ENCODE data around the gene MCAT.

Gene MCAT

GRCh38 chr22:43166132-43166930 lies 23.1 kb upstream of the MCAT start:
- Histone ChIP-seq H3K27me3 (ENCODE audit: low read depth) (no peaks in the 10 kb centered on the region), H3K9me3 (no peaks in the 10 kb centered on the region), H3K4me3 (no peak overlapping the region), H3K36me3 (replicated peaks) (peaks cover 41% of the 10 kb centered on the region), H3K4me1 (no peaks in the 10 kb centered on the region)
- in situ Hi-C loops (cut with MboI; ENCODE audit: low sequenced_read_pairs): no loop called here
- no peak for DNase-seq (ENCODE audit: low spot score in 2 of 2)

DNA sequence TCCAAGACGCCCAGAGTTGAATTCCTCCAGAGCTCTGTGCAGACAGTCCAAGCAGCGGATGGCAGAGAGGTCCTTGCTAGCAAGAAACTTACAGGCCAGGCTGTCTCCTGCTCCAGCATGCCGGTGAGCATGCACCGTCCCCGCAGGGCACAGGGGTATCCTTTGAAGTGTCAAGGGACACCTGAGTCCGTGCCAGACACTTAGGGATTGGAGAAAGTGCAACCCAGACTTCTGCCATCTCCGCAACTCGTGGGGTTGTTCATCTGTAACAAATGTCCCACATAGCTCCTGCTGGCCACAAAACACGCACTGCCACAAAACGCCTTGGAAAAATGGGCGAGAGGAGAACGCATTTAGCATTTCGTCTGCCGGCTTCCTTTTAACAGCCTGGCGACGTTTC lies 21.4 kb upstream of the MCAT start:
- peak in 1 of 2 experiments; percentile 42 for DNase-seq (ENCODE audit: low spot score in 2 of 2)
- no peak overlapping the region for H3K4me3 ChIP-seq
- in situ Hi-C loops (cut with MboI; ENCODE audit: low sequenced_read_pairs): no loop called here
- no peaks in the 10 kb centered on the region for H3K4me1 ChIP-seq
- H3K36me3 ChIP-seq (replicated peaks): peaks cover 26% of the 10 kb centered on the region
- H3K27me3 ChIP-seq (ENCODE audit: low read depth): no peaks in the 10 kb centered on the region
- H3K9me3 ChIP-seq: no peaks in the 10 kb centered on the region

GRCh38 chr22:43163241-43163795 lies 20.1 kb upstream of the MCAT start:
- DNase-seq (ENCODE audit: low spot score in 2 of 2): no peak
- in situ Hi-C loops (cut with MboI; ENCODE audit: low sequenced_read_pairs): no loop called here
- Histone ChIP-seq H3K4me3 (no peak overlapping the region), H3K9me3 (no peaks in the 10 kb centered on the region), H3K27me3 (ENCODE audit: low read depth) (no peaks in the 10 kb centered on the region), H3K4me1 (no peaks in the 10 kb centered on the region), H3K36me3 (replicated peaks) (peaks cover 14% of the 10 kb centered on the region)

DNA sequence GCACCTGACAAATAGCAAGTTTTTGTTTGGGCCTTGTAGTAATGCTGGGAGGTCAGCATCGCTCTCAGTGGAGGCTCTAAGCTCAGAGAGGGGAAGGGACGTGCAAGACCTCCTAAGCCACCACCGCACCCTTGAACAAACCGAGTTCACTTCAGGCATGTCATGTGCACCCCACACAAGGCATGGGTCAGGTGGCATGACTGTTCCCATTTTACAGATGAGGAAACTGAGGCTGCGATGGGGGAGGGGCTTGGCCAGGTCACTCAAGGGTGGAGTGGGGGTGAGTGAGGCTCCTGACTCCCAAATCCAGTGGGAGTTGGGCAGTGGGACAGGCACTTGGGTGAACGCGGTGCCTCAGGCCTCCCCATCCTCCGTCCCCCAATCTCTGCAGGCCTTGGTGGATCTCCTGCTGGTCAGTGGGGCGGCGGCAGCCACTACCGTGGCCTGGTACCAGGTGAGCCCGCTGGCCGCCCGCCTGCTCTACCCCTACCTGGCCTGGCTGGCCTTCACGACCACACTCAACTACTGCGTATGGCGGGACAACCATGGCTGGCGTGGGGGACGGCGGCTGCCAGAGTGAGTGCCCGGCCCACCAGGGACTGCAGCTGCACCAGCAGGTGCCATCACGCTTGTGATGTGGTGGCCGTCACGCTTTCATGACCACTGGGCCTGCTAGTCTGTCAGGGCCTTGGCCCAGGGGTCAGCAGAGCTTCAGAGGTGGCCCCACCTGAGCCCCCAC lies 19.4 kb upstream of the MCAT start:
- Histone ChIP-seq H3K4me3 (no peak overlapping the region), H3K36me3 (replicated peaks) (peaks cover 8% of the 10 kb centered on the region), H3K9me3 (no peaks in the 10 kb centered on the region), H3K4me1 (no peaks in the 10 kb centered on the region), H3K27me3 (ENCODE audit: low read depth) (no peaks in the 10 kb centered on the region)
- DNase-seq (ENCODE audit: low spot score in 2 of 2): no peak
- in situ Hi-C loops (cut with MboI; ENCODE audit: low sequenced_read_pairs): no loop called here

DNA sequence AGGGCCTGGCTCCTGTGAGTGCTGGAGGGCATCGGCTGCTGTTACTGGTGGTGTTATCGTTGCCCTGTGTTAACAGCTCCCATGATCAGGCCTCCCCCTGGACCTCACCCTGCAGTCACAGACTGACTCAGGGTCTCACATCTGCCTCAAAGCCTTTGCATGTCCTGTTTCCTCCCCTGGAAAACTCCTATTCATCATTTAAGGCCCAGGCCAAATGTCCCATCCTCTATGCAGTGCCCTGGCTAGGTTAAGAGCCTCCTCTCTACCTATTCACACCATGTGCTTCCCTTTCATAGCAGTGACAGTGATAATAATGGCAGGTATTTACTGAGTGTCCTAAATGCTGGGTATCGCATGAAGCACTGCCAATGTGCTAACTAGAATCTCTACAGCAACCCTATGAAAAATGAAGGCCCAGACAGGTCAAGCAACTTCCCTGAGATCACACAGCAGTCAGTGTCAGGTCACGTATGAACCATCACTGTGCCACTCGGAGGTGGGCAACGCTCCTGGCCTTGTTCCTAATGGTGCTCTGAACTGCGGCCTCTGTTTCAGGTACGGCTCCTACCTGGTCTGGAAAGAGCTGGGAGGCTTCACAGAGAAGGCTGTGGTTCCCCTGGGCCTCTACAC lies 17.4 kb upstream of the MCAT start:
- no peak for DNase-seq (ENCODE audit: low spot score in 2 of 2)
- H3K36me3 ChIP-seq (replicated peaks): peaks cover 9% of the 10 kb centered on the region
- no peak overlapping the region for H3K4me3 ChIP-seq
- H3K9me3 ChIP-seq: no peaks in the 10 kb centered on the region
- in situ Hi-C loops (cut with MboI; ENCODE audit: low sequenced_read_pairs): no loop called here
- H3K27me3 ChIP-seq (ENCODE audit: low read depth): no peaks in the 10 kb centered on the region
- no peaks in the 10 kb centered on the region for H3K4me1 ChIP-seq

DNA sequence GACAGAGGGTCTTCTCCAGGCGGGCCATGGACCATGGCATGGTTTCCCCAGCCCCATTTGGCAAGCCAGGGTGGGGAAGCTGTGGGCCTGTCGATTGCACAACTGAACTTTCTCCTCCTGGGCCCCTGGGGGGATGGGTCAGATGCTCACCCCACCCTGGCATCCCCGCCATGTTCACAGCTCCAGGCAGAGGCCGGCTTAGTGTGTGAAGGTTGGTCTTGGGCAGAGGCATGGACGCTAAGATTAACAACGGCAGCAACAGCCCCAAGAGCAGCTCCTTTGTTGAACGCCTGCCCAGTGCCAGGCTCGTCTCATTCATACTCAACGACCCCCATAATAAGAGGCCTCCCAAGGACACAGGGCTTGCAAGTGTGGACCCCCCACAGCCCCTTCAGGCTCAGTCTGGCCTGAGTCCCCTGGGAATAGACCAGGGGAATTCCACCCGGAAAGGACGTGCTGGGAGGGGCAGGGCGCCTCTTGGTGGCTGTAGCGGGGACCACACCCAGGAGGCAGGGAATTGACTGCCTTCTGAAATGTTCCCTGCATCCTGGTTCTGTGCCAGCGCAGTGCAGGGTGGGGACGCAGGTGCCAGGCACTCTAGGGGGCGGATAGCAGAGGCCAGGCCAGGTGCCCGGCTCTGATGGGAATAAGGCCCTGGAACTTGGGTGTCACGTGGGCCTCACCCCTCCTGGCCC lies 16.4 kb upstream of the MCAT start:
- in situ Hi-C loops (cut with MboI; ENCODE audit: low sequenced_read_pairs): no loop called here
- Histone ChIP-seq H3K4me1 (no peaks in the 10 kb centered on the region), H3K36me3 (replicated peaks) (peaks cover 9% of the 10 kb centered on the region), H3K27me3 (ENCODE audit: low read depth) (no peaks in the 10 kb centered on the region), H3K4me3 (no peak overlapping the region), H3K9me3 (no peaks in the 10 kb centered on the region)
- DNase-seq (ENCODE audit: low spot score in 2 of 2): peak in 1 of 2 experiments; percentile 61

DNA sequence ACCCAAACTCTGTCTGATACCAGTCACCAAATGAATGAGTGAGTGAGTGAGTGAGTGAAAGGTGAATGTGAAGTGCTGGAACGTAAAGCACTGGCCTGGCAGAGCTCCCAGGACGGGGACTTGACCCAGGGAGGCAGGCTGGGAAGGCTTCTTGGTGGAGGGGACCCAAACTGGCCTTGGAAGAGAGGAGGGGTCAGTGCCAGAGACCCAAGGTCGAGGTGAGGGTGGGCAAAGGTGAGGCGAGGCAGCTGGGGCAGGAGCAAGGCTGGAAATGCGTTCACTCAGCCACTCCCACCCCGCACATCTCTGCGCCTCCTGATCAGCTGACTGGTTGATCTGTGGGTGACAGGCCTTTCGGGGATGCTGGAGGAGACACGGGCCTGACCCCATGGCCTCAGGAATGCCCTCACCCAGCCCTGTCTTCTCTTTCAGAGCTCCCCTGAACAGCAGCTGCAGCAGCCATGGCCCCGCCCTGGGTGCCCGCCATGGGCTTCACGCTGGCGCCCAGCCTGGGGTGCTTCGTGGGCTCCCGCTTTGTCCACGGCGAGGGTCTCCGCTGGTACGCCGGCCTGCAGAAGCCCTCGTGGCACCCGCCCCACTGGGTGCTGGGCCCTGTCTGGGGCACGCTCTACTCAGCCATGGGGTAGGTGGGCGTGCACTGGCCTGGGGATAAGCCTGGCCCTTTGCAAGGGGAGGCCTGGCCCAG lies 15.7 kb upstream of the MCAT start:
- Histone ChIP-seq H3K4me3 (no peak overlapping the region), H3K4me1 (no peaks in the 10 kb centered on the region), H3K9me3 (no peaks in the 10 kb centered on the region), H3K27me3 (ENCODE audit: low read depth) (no peaks in the 10 kb centered on the region), H3K36me3 (replicated peaks) (peaks cover 9% of the 10 kb centered on the region)
- DNase-seq (ENCODE audit: low spot score in 2 of 2): no peak
- in situ Hi-C loops (cut with MboI; ENCODE audit: low sequenced_read_pairs): no loop called here

DNA sequence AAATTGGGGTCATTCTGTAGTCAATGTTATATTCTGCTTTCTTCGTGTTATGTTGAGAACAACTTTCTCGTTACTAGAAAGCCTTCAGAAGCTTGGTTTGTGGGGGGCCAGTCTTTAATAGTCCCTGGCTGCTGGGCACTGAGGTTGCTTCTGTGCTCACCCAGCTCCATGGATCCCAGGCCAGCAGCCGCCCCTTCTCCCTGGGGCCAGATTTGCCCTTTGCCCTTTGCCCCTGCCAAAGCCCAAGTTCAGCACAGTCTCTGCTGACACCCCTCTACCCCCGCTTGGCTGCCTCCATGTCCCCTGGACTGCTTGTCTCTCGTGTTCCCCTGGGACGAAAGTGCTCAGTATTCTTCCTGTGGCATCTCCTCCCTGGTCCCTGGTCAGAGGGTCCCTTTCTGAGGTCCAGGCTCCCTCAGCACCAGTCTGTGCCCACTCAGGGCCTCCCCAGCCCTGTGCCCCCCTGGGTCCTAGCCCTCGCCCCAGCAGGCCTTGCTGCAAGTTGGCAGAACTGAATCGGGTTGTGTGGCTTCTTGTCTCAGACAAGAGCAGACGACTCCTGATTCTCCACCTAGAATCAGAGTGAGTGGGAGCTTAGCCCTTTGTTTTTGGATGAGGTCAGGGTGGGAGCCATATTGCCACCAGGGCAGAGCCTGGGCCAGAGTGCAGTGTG lies 14.8 kb upstream of the MCAT start:
- no peak for DNase-seq (ENCODE audit: low spot score in 2 of 2)
- H3K36me3 ChIP-seq (replicated peaks): peaks cover 9% of the 10 kb centered on the region
- in situ Hi-C loops (cut with MboI; ENCODE audit: low sequenced_read_pairs): no loop called here
- no peaks in the 10 kb centered on the region for H3K27me3 ChIP-seq (ENCODE audit: low read depth)
- H3K4me1 ChIP-seq: no peaks in the 10 kb centered on the region
- no peaks in the 10 kb centered on the region for H3K9me3 ChIP-seq
- no peak overlapping the region for H3K4me3 ChIP-seq

- no peak for DNase-seq (ENCODE audit: low spot score in 2 of 2)
- in situ Hi-C loops (cut with MboI; ENCODE audit: low sequenced_read_pairs): no loop called here
Measured at GRCh38 chr22:43156413-43156812, 13.2 kb upstream of the MCAT start.

GRCh38 chr22:43155789-43156188 lies 12.6 kb upstream of the MCAT start:
- Histone ChIP-seq H3K4me1 (peaks cover 13% of the 10 kb centered on the region), H3K9me3 (no peaks in the 10 kb centered on the region), H3K27me3 (ENCODE audit: low read depth) (no peaks in the 10 kb centered on the region), H3K36me3 (replicated peaks) (peaks cover 3% of the 10 kb centered on the region; the same call in 1 of the 2 replicates), H3K4me3 (no peak overlapping the region)
- DNase-seq (ENCODE audit: low spot score in 2 of 2): no peak
- in situ Hi-C loops (cut with MboI; ENCODE audit: low sequenced_read_pairs): no loop called here

More at GRCh38 chr22:43156413-43156812, 13.2 kb upstream of the MCAT start:
- Histone ChIP-seq H3K36me3 (replicated peaks) (peaks cover 3% of the 10 kb centered on the region; the same call in 1 of the 2 replicates), H3K27me3 (ENCODE audit: low read depth) (no peaks in the 10 kb centered on the region), H3K4me3 (no peak overlapping the region), H3K4me1 (peaks cover 10% of the 10 kb centered on the region), H3K9me3 (no peaks in the 10 kb centered on the region)

GRCh38 chr22:43154887-43155536 lies 11.8 kb upstream of the MCAT start:
- H3K27me3 ChIP-seq (ENCODE audit: low read depth): no peaks in the 10 kb centered on the region
- in situ Hi-C loops (cut with MboI; ENCODE audit: low sequenced_read_pairs): no loop called here
- DNase-seq (ENCODE audit: low spot score in 2 of 2): no peak
- H3K9me3 ChIP-seq: no peaks in the 10 kb centered on the region
- H3K36me3 ChIP-seq (replicated peaks): 0 out of 2 replicates have a peak, but pooled peaks cover 3% of the 10 kb centered on the region
- H3K4me1 ChIP-seq: peaks cover 13% of the 10 kb centered on the region
- H3K4me3 ChIP-seq: no peak overlapping the region

- peaks cover 13% of the 10 kb centered on the region for H3K4me1 ChIP-seq
- no peak for DNase-seq (ENCODE audit: low spot score in 2 of 2)
- 0 out of 2 replicates have a peak overlapping the region, but pooled peaks have one; percentile 3 for H3K4me3 ChIP-seq
Measured at GRCh38 chr22:43153899-43154298, 10.7 kb upstream of the MCAT start.

More at GRCh38 chr22:43153899-43154298, 10.7 kb upstream of the MCAT start:
- H3K27me3 ChIP-seq (ENCODE audit: low read depth): no peaks in the 10 kb centered on the region
- no peaks in the 10 kb centered on the region for H3K9me3 ChIP-seq
- in situ Hi-C loops (cut with MboI; ENCODE audit: low sequenced_read_pairs): no loop called here
- 0 out of 2 replicates have a peak, but pooled peaks cover 3% of the 10 kb centered on the region for H3K36me3 ChIP-seq (replicated peaks)
